Erythroblast (primary cell): Measurements from ENCODE around the gene TRPM3.
A peak's percentile ranks its signal among the peaks of the same experiment; 100 is the strongest.

Source experiments
- DNase-seq, 2 experiments: peaks; one replicate each; lab custom pipeline; 2025; lab: John Stamatoyannopoulos, UW
- GATA1 ChIP-seq: IDR thresholded peaks from 2 replicates; pipeline ENCODE4 v1.6.1; 2011; ENCODE audit warnings: low read depth, mild to moderate bottlenecking, control low read depth, low read length, moderate library complexity
- POLR2A ChIP-seq: IDR thresholded peaks from 2 replicates; pipeline ENCODE4 v1.6.1; 2011; ENCODE audit warnings: mild to moderate bottlenecking, low read length

Gene TRPM3

GRCh38 chr9:70936536-70936935 lies 184.9 kb downstream of the TRPM3 start:
- no peak for DNase-seq
- no peak for TF ChIP-seq POLR2A
- no peak for TF ChIP-seq GATA1

GRCh38 chr9:70935856-70936255 lies 185.6 kb downstream of the TRPM3 start:
- DNase-seq, result no peak
- TF ChIP-seq GATA1, result no peak
- no peak for TF ChIP-seq POLR2A

- DNase-seq, result no peak
- no peak for TF ChIP-seq POLR2A
- TF ChIP-seq GATA1, result no peak
Observed at GRCh38 chr9:70934642-70935041, 186.8 kb downstream of the TRPM3 start.

- DNase-seq, result no peak
- TF ChIP-seq POLR2A (no peak), GATA1 (no peak)
Observed at GRCh38 chr9:70933321-70933720, 188.1 kb downstream of the TRPM3 start.

- DNase-seq, result no peak
- TF ChIP-seq GATA1, result no peak
- TF ChIP-seq POLR2A, result no peak
Observed at GRCh38 chr9:70932097-70932496, 189.3 kb downstream of the TRPM3 start.

- no peak for DNase-seq
- TF ChIP-seq GATA1 (no peak), POLR2A (no peak)
Observed at GRCh38 chr9:70927530-70927929, 193.9 kb downstream of the TRPM3 start.

- TF ChIP-seq GATA1 (no peak), POLR2A (no peak)
- peak; percentile 38 to 48 for DNase-seq
Observed at GRCh38 chr9:70924895-70925547, 196.4 kb downstream of the TRPM3 start.

GRCh38 chr9:70924380-70924779 lies 197.0 kb downstream of the TRPM3 start:
- DNase-seq, result no peak
- TF ChIP-seq GATA1 (no peak), POLR2A (no peak)

- no peak for DNase-seq
- TF ChIP-seq GATA1 (no peak), POLR2A (no peak)
Observed at GRCh38 chr9:70923961-70924360, 197.5 kb downstream of the TRPM3 start.

- DNase-seq, result no peak
Observed at GRCh38 chr9:70921136-70921535, 200.3 kb downstream of the TRPM3 start.

GRCh38 chr9:70917277-70917676 lies 204.1 kb downstream of the TRPM3 start:
- no peak for TF ChIP-seq GATA1
- DNase-seq, result no peak

More at GRCh38 chr9:70921136-70921535, 200.3 kb downstream of the TRPM3 start:
- TF ChIP-seq GATA1 (no peak), POLR2A (no peak)

- DNase-seq, result no peak
- TF ChIP-seq POLR2A (no peak), GATA1 (no peak)
Observed at GRCh38 chr9:70911791-70912190, 209.6 kb downstream of the TRPM3 start.

GRCh38 chr9:70910598-70910997 lies 210.8 kb downstream of the TRPM3 start:
- TF ChIP-seq GATA1 (no peak), POLR2A (no peak)
- DNase-seq, result no peak

- no peak for DNase-seq
- TF ChIP-seq GATA1, result no peak
- TF ChIP-seq POLR2A, result no peak
Observed at GRCh38 chr9:70902692-70903131, 218.7 kb downstream of the TRPM3 start.

GRCh38 chr9:70902171-70902570 lies 219.2 kb downstream of the TRPM3 start:
- DNase-seq, result no peak
- TF ChIP-seq GATA1 (no peak), POLR2A (no peak)

GRCh38 chr9:70901746-70902145 lies 219.7 kb downstream of the TRPM3 start:
- TF ChIP-seq GATA1 (no peak), POLR2A (no peak)
- no peak for DNase-seq
